DMS153 treated with DMSO at 0.1 percent for 48 hours (cell line): ENCODE measurements around the gene HPX.
A peak's percentile ranks its signal among the peaks of the same experiment; 100 is the strongest.
"Not testable (repeated sequence)": the region's sequence is repeated elsewhere in the genome, so short reads cannot be mapped to it uniquely, and the experiment has no call there.

ENCODE experiments used
- DNase-seq: peaks from one replicate; lab custom pipeline; 2025; ENCODE audit not compliant: unreplicated experiment; lab: John Stamatoyannopoulos, UW

Gene HPX

DNA sequence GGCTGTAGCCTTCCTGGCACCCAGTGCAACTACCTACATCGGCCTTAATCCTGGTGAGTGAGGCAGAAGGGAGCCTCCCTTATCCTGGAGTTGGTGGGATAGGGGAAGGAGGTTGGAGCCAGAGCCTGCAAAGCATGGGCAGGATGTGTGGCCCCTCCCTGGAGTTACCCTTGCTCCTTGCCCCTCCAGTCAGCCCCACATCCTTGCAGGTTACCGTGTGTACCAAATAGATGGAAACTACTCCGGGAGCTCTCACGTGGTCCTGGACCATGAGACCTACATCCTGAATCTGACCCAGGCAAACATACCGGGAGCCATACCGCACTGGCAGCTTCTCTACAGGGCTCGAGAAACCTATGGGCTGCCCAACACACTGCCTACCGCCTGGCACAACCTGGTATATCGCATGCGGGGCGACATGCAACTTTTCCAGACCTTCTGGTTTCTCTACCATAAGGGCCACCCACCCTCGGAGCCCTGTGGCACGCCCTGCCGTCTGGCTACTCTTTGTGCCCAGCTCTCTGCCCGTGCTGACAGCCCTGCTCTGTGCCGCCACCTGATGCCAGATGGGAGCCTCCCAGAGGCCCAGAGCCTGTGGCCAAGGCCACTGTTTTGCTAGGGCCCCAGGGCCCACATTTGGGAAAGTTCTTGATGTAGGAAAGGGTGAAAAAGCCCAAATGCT lies 46.7 kb downstream of the HPX start:
- no peak for DNase-seq

DNA sequence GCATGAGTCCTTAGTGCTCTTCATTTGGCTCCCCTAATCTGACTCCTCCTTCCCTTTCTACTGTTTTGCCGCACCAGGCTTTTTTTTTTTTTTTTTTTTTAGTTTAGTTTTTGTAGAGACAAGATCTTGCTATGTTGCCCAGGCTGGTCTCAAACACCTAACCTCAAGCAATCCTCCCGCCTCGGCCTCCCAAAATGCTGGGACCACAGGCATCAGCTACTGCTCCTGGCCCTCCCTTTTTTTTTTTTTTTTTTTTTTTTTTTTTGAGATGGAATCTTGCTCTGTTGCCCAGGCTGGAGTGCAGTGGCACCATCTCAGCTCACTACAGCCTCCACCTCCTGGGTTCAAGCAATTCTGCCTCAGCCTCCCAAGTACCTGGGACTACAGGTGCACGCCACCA lies 48.5 kb downstream of the HPX start:
- DNase-seq, result not testable (repeated sequence)

DNA sequence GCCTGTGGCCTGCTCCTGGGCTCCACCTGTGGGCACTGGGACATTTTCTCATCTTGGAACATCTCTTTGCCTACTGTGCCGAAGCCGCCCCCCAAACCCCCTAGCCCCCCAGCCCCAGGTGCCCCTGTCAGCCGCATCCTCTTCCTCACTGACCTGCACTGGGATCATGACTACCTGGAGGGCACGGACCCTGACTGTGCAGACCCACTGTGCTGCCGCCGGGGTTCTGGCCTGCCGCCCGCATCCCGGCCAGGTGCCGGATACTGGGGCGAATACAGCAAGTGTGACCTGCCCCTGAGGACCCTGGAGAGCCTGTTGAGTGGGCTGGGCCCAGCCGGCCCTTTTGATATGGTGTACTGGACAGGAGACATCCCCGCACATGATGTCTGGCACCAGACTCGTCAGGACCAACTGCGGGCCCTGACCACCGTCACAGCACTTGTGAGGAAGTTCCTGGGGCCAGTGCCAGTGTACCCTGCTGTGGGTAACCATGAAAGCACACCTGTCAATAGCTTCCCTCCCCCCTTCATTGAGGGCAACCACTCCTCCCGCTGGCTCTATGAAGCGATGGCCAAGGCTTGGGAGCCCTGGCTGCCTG lies 49.2 kb downstream of the HPX start:
- no peak for DNase-seq

- no peak for DNase-seq
Measured at GRCh38 chr11:6390718-6391469, 49.9 kb downstream of the HPX start.

DNA sequence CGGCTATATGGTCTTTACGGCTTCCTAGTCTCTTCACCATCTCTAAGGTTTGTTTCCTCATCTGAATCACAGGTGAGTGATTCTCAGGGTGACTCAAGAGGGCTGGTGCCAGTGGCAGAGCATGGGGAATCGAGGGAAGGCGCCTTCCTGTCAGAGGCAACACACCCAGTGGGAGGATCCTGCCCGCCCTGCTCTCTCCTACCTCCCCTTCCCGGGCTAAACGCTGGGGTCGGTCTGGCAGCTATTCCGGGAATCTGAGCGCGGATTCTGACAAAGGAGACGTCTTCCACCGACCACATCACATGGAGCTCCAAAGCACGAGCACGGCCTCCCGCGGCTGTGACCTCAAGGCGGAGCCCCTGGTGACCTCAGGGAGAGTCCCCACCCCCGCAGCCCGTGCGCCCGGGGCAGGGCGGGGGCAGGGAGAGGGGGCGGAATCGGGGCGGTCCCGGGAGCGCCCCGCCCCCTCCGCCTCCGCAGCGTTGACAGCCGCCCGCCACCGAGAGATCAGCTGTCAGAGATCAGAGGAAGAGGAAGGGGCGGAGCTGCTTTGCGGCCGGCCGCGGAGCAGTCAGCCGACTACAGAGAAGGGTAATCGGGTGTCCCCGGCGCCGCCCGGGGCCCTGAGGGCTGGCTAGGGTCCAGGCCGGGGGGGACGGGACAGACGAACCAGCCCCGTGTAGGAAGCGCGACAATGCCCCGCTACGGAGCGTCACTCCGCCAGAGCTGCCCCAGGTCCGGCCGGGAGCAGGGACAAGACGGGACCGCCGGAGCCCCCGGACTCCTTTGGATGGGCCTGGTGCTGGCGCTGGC lies 50.7 kb downstream of the HPX start, which contains the start of gene SMPD1:
SMPD1 (plus strand) TSS at position 570 of the 813 bp plus-strand sequence; CDS start at position 695, 125 bp downstream.
- DNase-seq, result peak; percentile 87

DNA sequence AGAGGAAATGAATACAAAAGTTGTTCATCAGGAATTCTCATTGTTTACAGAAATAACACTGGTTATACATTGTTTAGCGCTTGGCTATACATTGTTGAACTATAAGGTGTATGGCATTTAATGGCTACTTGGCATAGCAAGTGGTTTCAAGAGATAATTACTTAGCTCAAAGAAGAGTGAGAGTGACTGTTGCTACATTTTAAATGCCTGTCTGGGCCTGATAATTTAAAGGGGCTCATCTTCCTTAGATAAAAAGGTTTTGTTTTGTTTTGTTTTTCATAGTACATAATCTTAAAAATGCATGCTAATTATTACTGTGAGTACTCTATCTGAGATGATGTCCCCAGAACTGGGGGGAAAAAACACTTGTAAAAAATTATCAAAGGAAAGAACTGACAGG lies 52.0 kb downstream of the HPX start:
- no peak for DNase-seq

GRCh38 chr11:6387811-6388599 lies 52.8 kb downstream of the HPX start:
- no peak for DNase-seq

GRCh38 chr11:6385046-6385777 lies 55.6 kb downstream of the HPX start:
- no peak for DNase-seq
